Hepatocyte (in vitro differentiated cells): Measurements from ENCODE around the gene ELAC1.

Source experiments
- CTCF ChIP-seq: fragments of 200-600 bp; sonication (generic); IDR thresholded peaks from 2 replicates; pipeline ENCODE4 v1.5.1; 2016; ENCODE audit warnings: antibody characterized with exemption, mild to moderate bottlenecking; ENCODE audit not compliant: poor library complexity
- EZH2 ChIP-seq: fragments of 200-600 bp; sonication (generic); IDR thresholded peaks from 2 replicates; pipeline ENCODE4 v1.6.1; 2016; ENCODE audit warnings: antibody characterized with exemption, mild to moderate bottlenecking, borderline replicate concordance

- TF ChIP-seq CTCF (no peak), EZH2 (no peak)
These were observed 18.7 kb upstream of the ELAC1 start for GRCh38 chr18:50949185-50949584.
